Peyer's patch (tissue), 4 donors: ENCODE results near the gene MTF2.

Experiments
- POLR2A ChIP-seq, 2 donors: fragments of 450-650 bp; IDR thresholded peaks; one replicate each; pipeline ENCODE4 v1.5.1; 2017; ENCODE audit warnings: antibody characterized with exemption in 2 of 2, mild to moderate bottlenecking in 2 of 2, moderate library complexity in 2 of 2
- TF ChIP-seq, protein P1 (sequence below), 6 experiments: fragments of 450-650 bp in 4 of 6; fragments of 200-600 bp in 2 of 6; sonication (generic) in 1 of 6; IDR thresholded peaks; one replicate each; pipeline ENCODE4 v1.5.1; 2017 to 2019; ENCODE audit warnings: antibody characterized with exemption in 6 of 6, mild to moderate bottlenecking in 3 of 6, moderate library complexity in 1 of 6

GRCh38 chr1:93179886-93180722 is 101.0 kb downstream of the MTF2 start, which contains the start of gene TMED5:
- TF ChIP-seq, protein P1, sequence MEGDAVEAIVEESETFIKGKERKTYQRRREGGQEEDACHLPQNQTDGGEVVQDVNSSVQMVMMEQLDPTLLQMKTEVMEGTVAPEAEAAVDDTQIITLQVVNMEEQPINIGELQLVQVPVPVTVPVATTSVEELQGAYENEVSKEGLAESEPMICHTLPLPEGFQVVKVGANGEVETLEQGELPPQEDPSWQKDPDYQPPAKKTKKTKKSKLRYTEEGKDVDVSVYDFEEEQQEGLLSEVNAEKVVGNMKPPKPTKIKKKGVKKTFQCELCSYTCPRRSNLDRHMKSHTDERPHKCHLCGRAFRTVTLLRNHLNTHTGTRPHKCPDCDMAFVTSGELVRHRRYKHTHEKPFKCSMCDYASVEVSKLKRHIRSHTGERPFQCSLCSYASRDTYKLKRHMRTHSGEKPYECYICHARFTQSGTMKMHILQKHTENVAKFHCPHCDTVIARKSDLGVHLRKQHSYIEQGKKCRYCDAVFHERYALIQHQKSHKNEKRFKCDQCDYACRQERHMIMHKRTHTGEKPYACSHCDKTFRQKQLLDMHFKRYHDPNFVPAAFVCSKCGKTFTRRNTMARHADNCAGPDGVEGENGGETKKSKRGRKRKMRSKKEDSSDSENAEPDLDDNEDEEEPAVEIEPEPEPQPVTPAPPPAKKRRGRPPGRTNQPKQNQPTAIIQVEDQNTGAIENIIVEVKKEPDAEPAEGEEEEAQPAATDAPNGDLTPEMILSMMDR (IDR thresholded peaks at IDR 0.05): peak; percentile 1 to 59 (median 34)
- TF ChIP-seq POLR2A (IDR thresholded peaks at IDR 0.05): peak; percentile 85 to 97
